ENCODE data around the gene ITGA3.

DNA sequence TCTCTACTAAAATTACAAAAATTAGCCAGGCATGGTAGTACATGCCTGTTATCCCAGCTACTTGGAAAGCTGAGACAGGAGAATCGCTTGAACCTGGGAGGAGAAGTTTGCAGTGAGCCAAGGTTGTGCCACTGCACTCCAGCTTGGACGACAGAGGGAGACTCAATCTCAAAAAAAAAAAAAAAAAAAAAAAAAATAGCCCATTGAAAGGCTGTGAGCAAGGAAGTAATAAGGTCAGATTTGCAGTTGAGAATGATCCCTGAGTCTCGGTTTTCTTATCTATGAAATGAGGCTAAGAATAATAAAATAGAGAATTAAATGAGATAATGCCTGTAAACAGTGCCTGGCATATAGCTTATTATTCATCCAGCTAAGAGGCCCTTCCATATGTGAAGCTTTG is 37.9 kb downstream of the ITGA3 start:
- TF ChIP-seq, protein P1, sequence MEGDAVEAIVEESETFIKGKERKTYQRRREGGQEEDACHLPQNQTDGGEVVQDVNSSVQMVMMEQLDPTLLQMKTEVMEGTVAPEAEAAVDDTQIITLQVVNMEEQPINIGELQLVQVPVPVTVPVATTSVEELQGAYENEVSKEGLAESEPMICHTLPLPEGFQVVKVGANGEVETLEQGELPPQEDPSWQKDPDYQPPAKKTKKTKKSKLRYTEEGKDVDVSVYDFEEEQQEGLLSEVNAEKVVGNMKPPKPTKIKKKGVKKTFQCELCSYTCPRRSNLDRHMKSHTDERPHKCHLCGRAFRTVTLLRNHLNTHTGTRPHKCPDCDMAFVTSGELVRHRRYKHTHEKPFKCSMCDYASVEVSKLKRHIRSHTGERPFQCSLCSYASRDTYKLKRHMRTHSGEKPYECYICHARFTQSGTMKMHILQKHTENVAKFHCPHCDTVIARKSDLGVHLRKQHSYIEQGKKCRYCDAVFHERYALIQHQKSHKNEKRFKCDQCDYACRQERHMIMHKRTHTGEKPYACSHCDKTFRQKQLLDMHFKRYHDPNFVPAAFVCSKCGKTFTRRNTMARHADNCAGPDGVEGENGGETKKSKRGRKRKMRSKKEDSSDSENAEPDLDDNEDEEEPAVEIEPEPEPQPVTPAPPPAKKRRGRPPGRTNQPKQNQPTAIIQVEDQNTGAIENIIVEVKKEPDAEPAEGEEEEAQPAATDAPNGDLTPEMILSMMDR (IDR thresholded peaks at IDR 0.05; ENCODE audit: insufficient read depth, low read length, poor library complexity, severe bottlenecking), result no peak
- no peak for TF ChIP-seq EZH2phosphoT487 (conservative IDR thresholded peaks at IDR 0.05; ENCODE audit: low read length)

Data from SU-DHL-6 (cell line).